Measurements from ENCODE around the gene B3GAT2.

- no peak for TF ChIP-seq CTCF (IDR thresholded peaks at IDR 0.05)
- no peak for TF ChIP-seq EZH2 (IDR thresholded peaks at IDR 0.05; ENCODE audit: borderline replicate concordance, insufficient read depth, low read depth, low read length, poor library complexity, severe bottlenecking)
Measured at GRCh38 chr6:70886661-70887060, 70.2 kb downstream of the B3GAT2 start.

Data from B cell (primary cell).